Measurements from ENCODE around the gene IL19.

IL19 gene

DNA sequence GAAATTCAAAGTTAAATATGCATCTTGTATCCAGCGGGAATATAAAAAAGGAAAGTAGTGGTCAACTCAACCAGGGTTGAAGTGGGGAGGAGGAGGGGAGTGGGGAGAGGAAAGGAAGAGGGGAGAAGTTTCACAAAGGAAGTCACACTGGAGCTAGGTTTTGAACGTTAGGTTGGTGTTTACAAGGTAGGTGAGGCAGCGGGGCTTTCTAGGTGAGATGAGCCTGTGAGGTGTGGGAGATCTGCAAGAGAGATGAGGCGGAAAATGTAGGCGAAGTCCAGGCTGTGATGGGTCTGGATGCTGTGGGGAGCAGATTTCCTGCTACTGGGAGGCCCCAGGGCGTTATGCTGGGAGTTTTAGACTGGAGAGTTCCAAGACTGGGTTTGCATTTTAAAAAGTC, 58.7 kb downstream of the IL19 start:
- no peaks in the 10 kb centered on the region for H3K36me3 ChIP-seq (ENCODE audit: control insufficient read depth, insufficient read depth, low read length)
- no peak overlapping the region for H3K4me3 ChIP-seq (ENCODE audit: insufficient read depth, low read depth, low read length, poor library complexity, severe bottlenecking)
- no peak overlapping the region for H3K27ac ChIP-seq (ENCODE audit: insufficient read depth, low read length, poor library complexity, severe bottlenecking)
- peaks cover 11% of the 10 kb centered on the region for H3K4me1 ChIP-seq (ENCODE audit: control insufficient read depth, insufficient read depth, low read length, poor library complexity, severe bottlenecking)
- no peaks in the 10 kb centered on the region for H3K27me3 ChIP-seq (replicated peaks; ENCODE audit: control insufficient read depth, insufficient read depth, low read length, poor library complexity, severe bottlenecking)
- H3K9me3 ChIP-seq (ENCODE audit: control insufficient read depth, low read length): no peaks in the 10 kb centered on the region
- no peak for DNase-seq

DNA sequence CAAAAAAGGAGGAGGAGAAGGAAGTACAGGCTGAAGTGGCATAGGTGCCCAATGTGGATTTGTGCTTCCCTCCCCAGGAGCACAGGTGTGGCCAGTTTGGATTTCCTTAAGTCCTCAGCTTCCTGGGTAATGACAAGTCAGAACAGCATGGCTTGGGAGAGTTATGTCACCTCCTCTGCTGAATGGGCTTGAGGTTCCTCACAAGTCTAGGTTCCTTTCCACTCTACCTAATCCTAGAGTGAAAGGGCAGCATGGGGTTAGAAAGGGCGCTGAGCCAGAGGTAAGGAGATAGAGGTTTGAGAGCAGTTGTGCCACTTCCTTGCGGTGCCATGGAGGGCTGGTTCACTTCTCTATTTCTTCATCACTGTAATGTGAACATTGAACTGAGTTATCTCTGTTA, 59.3 kb downstream of the IL19 start:
- Histone ChIP-seq H3K9me3 (ENCODE audit: control insufficient read depth, low read length) (no peaks in the 10 kb centered on the region), H3K4me1 (ENCODE audit: control insufficient read depth, insufficient read depth, low read length, poor library complexity, severe bottlenecking) (peaks cover 11% of the 10 kb centered on the region), H3K36me3 (ENCODE audit: control insufficient read depth, insufficient read depth, low read length) (no peaks in the 10 kb centered on the region), H3K4me3 (ENCODE audit: insufficient read depth, low read depth, low read length, poor library complexity, severe bottlenecking) (no peak overlapping the region), H3K27me3 (replicated peaks; ENCODE audit: control insufficient read depth, insufficient read depth, low read length, poor library complexity, severe bottlenecking) (no peaks in the 10 kb centered on the region), H3K27ac (ENCODE audit: insufficient read depth, low read length, poor library complexity, severe bottlenecking) (no peak overlapping the region)
- no peak for DNase-seq

DNA sequence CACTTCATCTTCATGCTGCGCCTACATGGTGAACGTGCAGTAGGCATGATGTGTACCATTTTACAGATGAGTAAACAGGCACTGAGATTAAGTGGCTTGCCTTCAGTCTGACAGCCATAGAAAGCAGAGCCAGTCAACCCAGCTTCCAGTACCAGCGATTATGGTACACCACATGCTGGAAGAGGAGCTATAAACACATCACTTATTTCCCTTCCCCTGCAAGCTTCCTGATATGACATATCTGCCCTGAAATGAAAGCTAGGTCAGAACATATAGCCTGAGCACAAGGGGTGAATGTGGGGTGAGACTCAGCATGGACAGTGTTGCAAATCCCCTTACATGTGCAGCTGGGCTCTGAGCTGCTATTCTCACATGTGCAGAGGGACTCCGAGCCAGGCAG, 61.1 kb downstream of the IL19 start:
- no peak overlapping the region for H3K27ac ChIP-seq (ENCODE audit: insufficient read depth, low read length, poor library complexity, severe bottlenecking)
- H3K27me3 ChIP-seq (replicated peaks; ENCODE audit: control insufficient read depth, insufficient read depth, low read length, poor library complexity, severe bottlenecking): no peaks in the 10 kb centered on the region
- peaks cover 11% of the 10 kb centered on the region for H3K4me1 ChIP-seq (ENCODE audit: control insufficient read depth, insufficient read depth, low read length, poor library complexity, severe bottlenecking)
- no peak for DNase-seq
- no peak overlapping the region for H3K4me3 ChIP-seq (ENCODE audit: insufficient read depth, low read depth, low read length, poor library complexity, severe bottlenecking)
- no peaks in the 10 kb centered on the region for H3K36me3 ChIP-seq (ENCODE audit: control insufficient read depth, insufficient read depth, low read length)
- no peaks in the 10 kb centered on the region for H3K9me3 ChIP-seq (ENCODE audit: control insufficient read depth, low read length)

DNA sequence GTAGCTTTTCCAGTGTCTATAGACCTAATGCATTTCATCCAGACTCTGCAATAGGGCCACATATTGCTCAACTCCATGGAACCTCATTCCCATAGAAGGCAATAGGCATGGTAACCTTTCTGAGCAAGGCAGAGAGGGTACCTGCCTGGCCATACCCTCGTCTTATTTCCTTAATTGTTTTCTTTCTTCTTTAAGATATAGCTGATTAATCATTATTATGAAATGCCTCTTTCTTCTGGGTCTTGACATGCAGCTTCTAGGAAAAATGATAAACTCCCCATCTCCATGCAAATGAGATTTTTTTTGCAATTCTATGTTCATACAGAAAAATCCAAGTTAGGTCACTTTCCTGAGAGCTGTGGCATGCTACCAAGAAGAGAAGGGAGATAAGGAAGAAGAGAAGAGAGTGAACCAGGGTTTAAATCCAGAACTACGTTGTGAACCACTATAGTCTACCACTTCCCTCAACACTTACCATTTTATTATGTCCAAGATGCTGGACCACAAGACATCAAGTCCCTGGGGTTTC, 61.8 kb downstream of the IL19 start:
- Histone ChIP-seq H3K4me1 (ENCODE audit: control insufficient read depth, insufficient read depth, low read length, poor library complexity, severe bottlenecking) (peaks cover 11% of the 10 kb centered on the region), H3K27ac (ENCODE audit: insufficient read depth, low read length, poor library complexity, severe bottlenecking) (no peak overlapping the region), H3K27me3 (replicated peaks; ENCODE audit: control insufficient read depth, insufficient read depth, low read length, poor library complexity, severe bottlenecking) (no peaks in the 10 kb centered on the region), H3K9me3 (ENCODE audit: control insufficient read depth, low read length) (no peaks in the 10 kb centered on the region), H3K4me3 (ENCODE audit: insufficient read depth, low read depth, low read length, poor library complexity, severe bottlenecking) (no peak overlapping the region), H3K36me3 (ENCODE audit: control insufficient read depth, insufficient read depth, low read length) (no peaks in the 10 kb centered on the region)
- DNase-seq: no peak

DNA sequence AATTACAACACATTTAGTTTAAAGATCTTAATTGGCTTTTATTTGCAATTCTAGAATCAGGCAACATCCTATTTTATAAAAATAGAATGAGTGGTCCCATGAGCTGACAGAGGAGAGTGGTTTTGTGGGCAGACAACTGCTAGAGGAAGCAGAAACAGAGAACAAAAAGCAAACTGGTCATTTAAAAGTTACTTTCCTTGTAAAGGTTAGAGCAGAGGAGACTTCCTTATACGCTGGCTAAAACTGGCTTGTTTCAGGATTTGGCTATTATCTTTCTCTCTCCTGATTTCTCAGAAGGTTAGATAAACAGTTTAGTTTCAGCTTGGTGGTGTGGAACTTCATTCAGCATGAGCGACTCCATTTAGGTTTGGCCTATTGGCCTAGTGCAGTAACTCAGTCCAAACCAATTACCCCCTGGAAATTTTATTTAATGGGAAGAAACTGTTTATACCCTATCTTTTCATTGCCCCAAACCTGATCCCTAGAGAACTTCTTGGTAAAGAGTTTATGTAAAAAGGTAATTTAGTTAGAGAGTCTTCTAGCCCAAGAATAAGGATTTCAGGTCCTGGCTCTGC, 62.6 kb downstream of the IL19 start:
- H3K27ac ChIP-seq (ENCODE audit: insufficient read depth, low read length, poor library complexity, severe bottlenecking): no peak overlapping the region
- peaks cover 11% of the 10 kb centered on the region for H3K4me1 ChIP-seq (ENCODE audit: control insufficient read depth, insufficient read depth, low read length, poor library complexity, severe bottlenecking)

DNA sequence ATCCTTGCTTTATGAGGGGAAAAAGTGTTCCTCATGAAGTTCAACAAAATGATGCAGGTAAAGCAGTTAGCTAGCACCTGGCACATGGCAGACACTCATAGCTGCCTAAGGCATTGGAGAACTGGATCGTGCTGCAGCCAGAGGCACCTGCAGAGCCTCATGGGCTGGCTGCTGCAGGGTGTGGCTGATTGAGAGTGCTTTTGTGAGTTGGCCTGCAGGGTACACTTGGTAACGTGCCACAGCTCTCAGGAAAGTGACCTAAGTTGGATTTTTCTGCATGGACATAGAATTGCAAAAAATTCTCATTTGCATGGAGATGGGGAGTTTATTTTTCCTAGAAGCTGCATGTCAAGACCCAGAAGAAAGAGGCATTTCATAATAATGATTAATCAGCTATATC, 63.2 kb downstream of the IL19 start:
- Histone ChIP-seq H3K4me1 (ENCODE audit: control insufficient read depth, insufficient read depth, low read length, poor library complexity, severe bottlenecking) (peaks cover 11% of the 10 kb centered on the region), H3K36me3 (ENCODE audit: control insufficient read depth, insufficient read depth, low read length) (no peaks in the 10 kb centered on the region), H3K27me3 (replicated peaks; ENCODE audit: control insufficient read depth, insufficient read depth, low read length, poor library complexity, severe bottlenecking) (no peaks in the 10 kb centered on the region), H3K27ac (ENCODE audit: insufficient read depth, low read length, poor library complexity, severe bottlenecking) (no peak overlapping the region), H3K4me3 (ENCODE audit: insufficient read depth, low read depth, low read length, poor library complexity, severe bottlenecking) (no peak overlapping the region), H3K9me3 (ENCODE audit: control insufficient read depth, low read length) (no peaks in the 10 kb centered on the region)
- DNase-seq: no peak

More for the DNA sequence above, 62.6 kb downstream of the IL19 start:
- no peaks in the 10 kb centered on the region for H3K36me3 ChIP-seq (ENCODE audit: control insufficient read depth, insufficient read depth, low read length)
- no peak overlapping the region for H3K4me3 ChIP-seq (ENCODE audit: insufficient read depth, low read depth, low read length, poor library complexity, severe bottlenecking)
- H3K27me3 ChIP-seq (replicated peaks; ENCODE audit: control insufficient read depth, insufficient read depth, low read length, poor library complexity, severe bottlenecking): no peaks in the 10 kb centered on the region
- no peak for DNase-seq
- H3K9me3 ChIP-seq (ENCODE audit: control insufficient read depth, low read length): no peaks in the 10 kb centered on the region

DNA sequence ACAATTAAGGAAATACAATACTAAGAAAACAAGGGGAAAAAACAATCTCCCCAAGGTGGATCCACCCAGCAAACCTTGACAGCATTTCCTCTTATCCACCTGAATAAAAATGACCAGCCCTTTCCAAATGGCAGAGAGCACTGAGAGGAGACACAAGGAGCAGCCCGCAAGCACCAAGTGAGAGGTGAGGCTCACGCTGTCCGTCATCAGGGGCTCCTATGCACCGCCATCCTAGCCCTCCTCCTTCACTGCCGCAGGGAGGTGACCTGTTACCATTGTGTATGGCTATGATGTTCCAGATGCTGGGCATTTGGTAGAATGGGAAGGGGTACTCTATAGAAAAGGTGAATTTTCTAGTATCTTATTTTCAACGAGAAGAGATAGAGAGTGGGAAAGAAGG, 63.6 kb downstream of the IL19 start:
- Histone ChIP-seq H3K4me1 (ENCODE audit: control insufficient read depth, insufficient read depth, low read length, poor library complexity, severe bottlenecking) (peaks cover 11% of the 10 kb centered on the region), H3K4me3 (ENCODE audit: insufficient read depth, low read depth, low read length, poor library complexity, severe bottlenecking) (no peak overlapping the region), H3K27ac (ENCODE audit: insufficient read depth, low read length, poor library complexity, severe bottlenecking) (no peak overlapping the region), H3K27me3 (replicated peaks; ENCODE audit: control insufficient read depth, insufficient read depth, low read length, poor library complexity, severe bottlenecking) (no peaks in the 10 kb centered on the region), H3K36me3 (ENCODE audit: control insufficient read depth, insufficient read depth, low read length) (no peaks in the 10 kb centered on the region), H3K9me3 (ENCODE audit: control insufficient read depth, low read length) (no peaks in the 10 kb centered on the region)
- DNase-seq: no peak

DNA sequence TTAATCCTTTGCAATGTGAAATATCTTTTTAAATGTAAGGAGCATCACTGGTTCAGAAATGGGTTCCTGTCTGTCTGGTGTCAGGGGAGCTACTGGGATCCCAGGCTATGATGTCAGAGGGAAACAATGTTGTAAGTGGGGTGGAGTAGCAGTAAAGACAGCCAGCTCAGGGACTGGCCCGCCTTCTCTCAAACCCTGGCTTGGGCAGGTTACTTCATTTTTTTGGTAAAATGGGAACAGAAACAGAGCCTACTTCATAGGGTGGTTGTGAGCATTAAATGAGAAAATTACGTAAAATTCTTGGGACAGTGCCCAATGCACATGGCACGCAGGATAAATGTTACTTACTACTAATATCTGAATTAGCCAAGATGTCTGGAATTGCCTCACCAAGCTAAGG, 64.1 kb downstream of the IL19 start:
- H3K27me3 ChIP-seq (replicated peaks; ENCODE audit: control insufficient read depth, insufficient read depth, low read length, poor library complexity, severe bottlenecking): no peaks in the 10 kb centered on the region
- H3K36me3 ChIP-seq (ENCODE audit: control insufficient read depth, insufficient read depth, low read length): no peaks in the 10 kb centered on the region
- H3K27ac ChIP-seq (ENCODE audit: insufficient read depth, low read length, poor library complexity, severe bottlenecking): no peak overlapping the region
- peaks cover 6% of the 10 kb centered on the region for H3K4me1 ChIP-seq (ENCODE audit: control insufficient read depth, insufficient read depth, low read length, poor library complexity, severe bottlenecking)
- H3K9me3 ChIP-seq (ENCODE audit: control insufficient read depth, low read length): no peaks in the 10 kb centered on the region
- H3K4me3 ChIP-seq (ENCODE audit: insufficient read depth, low read depth, low read length, poor library complexity, severe bottlenecking): no peak overlapping the region
- no peak for DNase-seq

DNA sequence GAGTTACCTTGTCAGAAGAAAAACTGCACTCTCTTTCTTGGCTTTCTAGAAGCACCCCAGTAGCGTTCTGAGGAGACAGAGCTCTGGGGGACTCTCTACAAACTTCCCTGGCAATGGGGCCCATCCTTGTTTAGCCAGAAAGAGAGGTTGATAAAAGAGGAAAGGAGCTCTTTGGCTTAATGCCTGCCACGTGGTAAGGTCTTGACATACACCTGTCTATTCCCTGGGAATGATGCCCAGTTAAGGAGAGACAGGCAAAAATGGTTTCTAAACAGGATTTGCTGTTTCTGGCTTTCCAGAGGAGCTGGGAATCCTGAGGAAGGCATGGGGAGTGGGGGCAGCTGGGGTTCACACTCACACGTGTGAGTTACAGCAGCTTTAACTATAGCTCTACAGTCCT, 64.6 kb downstream of the IL19 start:
- no peak overlapping the region for H3K4me3 ChIP-seq (ENCODE audit: insufficient read depth, low read depth, low read length, poor library complexity, severe bottlenecking)
- no peaks in the 10 kb centered on the region for H3K27me3 ChIP-seq (replicated peaks; ENCODE audit: control insufficient read depth, insufficient read depth, low read length, poor library complexity, severe bottlenecking)
- no peaks in the 10 kb centered on the region for H3K36me3 ChIP-seq (ENCODE audit: control insufficient read depth, insufficient read depth, low read length)
- no peak overlapping the region for H3K27ac ChIP-seq (ENCODE audit: insufficient read depth, low read length, poor library complexity, severe bottlenecking)
- DNase-seq: no peak
- H3K4me1 ChIP-seq (ENCODE audit: control insufficient read depth, insufficient read depth, low read length, poor library complexity, severe bottlenecking): peaks cover 2% of the 10 kb centered on the region
- H3K9me3 ChIP-seq (ENCODE audit: control insufficient read depth, low read length): no peaks in the 10 kb centered on the region

DNA sequence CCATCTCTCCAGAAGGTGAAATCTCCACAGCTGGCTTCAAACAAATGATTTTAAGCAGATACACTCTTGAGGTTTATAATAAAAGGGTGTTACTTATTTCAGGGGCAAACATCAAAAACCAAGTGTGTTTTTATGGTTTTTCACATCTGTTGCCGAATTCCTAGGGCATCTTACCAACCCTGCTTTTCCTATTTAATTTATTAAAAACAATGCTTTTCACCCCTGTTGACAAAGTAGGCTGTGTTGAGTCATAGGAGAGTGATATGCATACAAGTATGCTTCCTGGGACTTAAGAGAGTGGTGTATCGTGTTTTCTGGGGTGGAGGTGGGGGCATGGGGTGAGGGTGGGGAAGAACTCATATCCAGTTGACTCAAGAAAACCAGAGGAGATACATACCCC, 65.5 kb downstream of the IL19 start:
- no peaks in the 10 kb centered on the region for H3K36me3 ChIP-seq (ENCODE audit: control insufficient read depth, insufficient read depth, low read length)
- no peak overlapping the region for H3K27ac ChIP-seq (ENCODE audit: insufficient read depth, low read length, poor library complexity, severe bottlenecking)
- DNase-seq: no peak

More for the DNA sequence above, 65.5 kb downstream of the IL19 start:
- Histone ChIP-seq H3K4me3 (ENCODE audit: insufficient read depth, low read depth, low read length, poor library complexity, severe bottlenecking) (no peak overlapping the region), H3K27me3 (replicated peaks; ENCODE audit: control insufficient read depth, insufficient read depth, low read length, poor library complexity, severe bottlenecking) (no peaks in the 10 kb centered on the region), H3K9me3 (ENCODE audit: control insufficient read depth, low read length) (no peaks in the 10 kb centered on the region), H3K4me1 (ENCODE audit: control insufficient read depth, insufficient read depth, low read length, poor library complexity, severe bottlenecking) (peaks cover 2% of the 10 kb centered on the region)

Measured in effector memory CD4-positive, alpha-beta T cell (primary cell).